Activated CD4-positive, alpha-beta T cell treated with anti-CD3 and anti-CD28 coated beads, Interleukin-2, amount 50 U/mL, for 48 hours (primary cell): ENCODE data around the gene TRAF4.
A peak's percentile ranks its signal among the peaks of the same experiment; 100 is the strongest.
"Not testable (repeated sequence)": the region's sequence is repeated elsewhere in the genome, so short reads cannot be mapped to it uniquely, and the experiment has no call there.

Source experiments
- DNase-seq, 2 experiments: peaks; one replicate each; pipeline ENCODE4 v3.0.0-alpha.2; 2020

TRAF4 gene

GRCh38 chr17:28716740-28717577 is 26.9 kb upstream of the TRAF4 start:
- DNase-seq = no peak

- peak in 1 of 2 experiments; percentile 28 for DNase-seq
These were observed 26.1 kb upstream of the TRAF4 start, which contains the start of gene RAB34 for GRCh38 chr17:28717578-28718332. RAB34 (minus strand) TSS chr17:28717868; CDS start chr17:28717266, 602 bp downstream.

- no peak for DNase-seq
These were observed 25.3 kb upstream of the TRAF4 start for GRCh38 chr17:28718333-28719020.

GRCh38 chr17:28719021-28719433 is 24.8 kb upstream of the TRAF4 start:
- DNase-seq = no peak

GRCh38 chr17:28720247-28720996 is 23.4 kb upstream of the TRAF4 start:
- peak; percentile 50 to 65 for DNase-seq

- DNase-seq = peak in 1 of 2 experiments; percentile 33
These were observed 22.8 kb upstream of the TRAF4 start for GRCh38 chr17:28720997-28721329.

- DNase-seq = no peak
These were observed 21.2 kb upstream of the TRAF4 start for GRCh38 chr17:28722417-28723158.

- DNase-seq = no peak
These were observed 20.5 kb upstream of the TRAF4 start for GRCh38 chr17:28723159-28723835.

- not testable (repeated sequence) for DNase-seq
These were observed 19.8 kb upstream of the TRAF4 start for GRCh38 chr17:28723836-28724499.

- DNase-seq = peak in 1 of 2 experiments; percentile 34
These were observed 19.2 kb upstream of the TRAF4 start for GRCh38 chr17:28724500-28725165.

- peak in 1 of 2 experiments; percentile 59 for DNase-seq
These were observed 18.6 kb upstream of the TRAF4 start for GRCh38 chr17:28725166-28725659.

- DNase-seq = peak; percentile 74 to 77
These were observed 18.1 kb upstream of the TRAF4 start for GRCh38 chr17:28725660-28726225.

GRCh38 chr17:28726226-28726626 is 17.6 kb upstream of the TRAF4 start, which contains the start of gene TLCD1:
TLCD1 (minus strand) TSS chr17:28726233; CDS start chr17:28726097, 136 bp downstream.
- peak; percentile 82 to 85 for DNase-seq

- peak; percentile 96 to 97 for DNase-seq
These were observed 17.0 kb upstream of the TRAF4 start for GRCh38 chr17:28726627-28727491.

- peak; percentile 99 to 100 for DNase-seq
These were observed 15.2 kb upstream of the TRAF4 start, which contains the start of gene NEK8 for GRCh38 chr17:28728364-28729200. NEK8 (plus strand) TSS chr17:28728788; CDS start chr17:28728814, 26 bp downstream.

- no peak for DNase-seq
These were observed 13.9 kb upstream of the TRAF4 start for GRCh38 chr17:28729950-28730330.

GRCh38 chr17:28733346-28733745 is 10.5 kb upstream of the TRAF4 start:
- DNase-seq = no peak
